GM18507 (cell line): ENCODE data around the gene IL5.

ENCODE experiments used
- DNase-seq: peaks from one replicate; pipeline ENCODE4 v3.0.0; 2011; ENCODE audit warnings: low read depth; ENCODE audit not compliant: insufficient read length; ENCODE audit errors: extremely low spot score
- FAIRE-seq: peaks from 2 replicates; lab custom pipeline; 2011; peaks lifted over from hg19 to GRCh38; lab: Jason Lieb, UNC

Gene IL5

GRCh38 chr5:132500931-132501628, 42.2 kb downstream of the IL5 start:
- DNase-seq (no peak), FAIRE-seq (peak; percentile 87)

GRCh38 chr5:132500244-132500930, 42.9 kb downstream of the IL5 start:
- FAIRE-seq (no peak), DNase-seq (no peak)

DNA sequence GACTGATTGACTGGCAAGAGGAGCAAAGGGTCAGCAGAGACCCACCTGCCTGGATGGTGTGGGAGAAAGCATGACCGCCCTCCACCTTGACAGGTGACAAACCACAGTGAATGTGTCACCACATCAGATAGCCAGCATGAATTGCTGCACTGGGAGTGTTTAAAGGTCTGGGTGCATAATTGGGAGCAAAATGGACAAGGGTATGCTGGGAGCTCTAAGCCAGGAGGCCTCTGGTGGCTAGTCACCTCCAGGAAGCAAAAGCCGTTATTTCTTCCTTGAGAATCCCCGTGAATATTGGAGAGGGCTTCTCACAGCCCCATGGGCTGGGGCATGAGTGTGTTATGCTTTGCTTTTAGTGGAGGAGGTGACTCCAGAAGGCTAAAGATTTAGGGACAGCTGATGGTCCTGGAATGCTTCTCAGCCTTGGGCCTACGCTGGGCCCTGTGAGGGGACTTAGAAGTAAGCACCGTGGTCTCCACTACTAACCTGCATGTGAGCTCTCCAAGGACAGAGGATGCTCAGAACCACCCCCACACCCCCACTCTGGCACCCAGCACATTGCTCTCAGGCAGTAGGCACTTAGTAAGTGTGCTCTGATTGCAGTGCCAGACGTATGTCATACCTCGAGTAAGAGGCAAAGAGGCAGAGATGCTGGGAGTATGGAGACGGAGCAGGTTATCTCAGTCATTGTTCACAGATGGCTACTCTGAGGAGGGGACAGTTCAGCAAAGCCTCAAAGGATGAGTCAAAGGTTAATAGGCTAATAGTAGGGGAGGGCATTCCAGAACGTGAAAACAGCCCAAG, 43.7 kb downstream of the IL5 start:
- FAIRE-seq (peak; percentile 69), DNase-seq (no peak)

- FAIRE-seq = no peak
These were observed 44.5 kb downstream of the IL5 start for GRCh38 chr5:132498686-132499271.

GRCh38 chr5:132498152-132498551, 45.2 kb downstream of the IL5 start:
- no peak for FAIRE-seq

More at GRCh38 chr5:132498686-132499271, 44.5 kb downstream of the IL5 start:
- no peak for DNase-seq

GRCh38 chr5:132497488-132497997, 45.8 kb downstream of the IL5 start:
- DNase-seq = no peak
- peak; percentile 33 for FAIRE-seq

More at GRCh38 chr5:132498152-132498551, 45.2 kb downstream of the IL5 start:
- DNase-seq = no peak

GRCh38 chr5:132496631-132497487, 46.5 kb downstream of the IL5 start:
- FAIRE-seq (peak; percentile 63), DNase-seq (peak; percentile 68)

DNA sequence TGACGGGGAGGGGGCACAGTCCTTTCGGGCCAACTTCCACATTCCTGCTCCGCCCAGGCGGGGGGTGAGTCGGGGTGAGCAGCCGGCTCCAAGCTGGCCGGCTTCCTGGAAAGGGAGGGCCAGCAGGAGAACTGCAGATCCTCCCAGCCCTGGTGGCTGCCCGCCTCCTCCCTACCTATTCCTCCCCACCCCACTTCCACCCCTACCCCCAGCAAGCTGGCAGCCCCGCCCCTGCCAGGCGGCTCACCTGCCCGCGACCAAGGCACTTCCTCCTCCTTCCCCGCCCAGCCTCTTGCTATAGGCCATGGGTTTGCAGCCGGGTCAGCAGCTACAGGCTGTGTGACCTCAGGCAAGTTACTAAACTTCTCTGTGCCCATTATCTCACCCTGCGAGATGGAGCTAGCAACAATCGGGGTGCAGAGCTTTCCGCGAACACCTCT, 47.1 kb downstream of the IL5 start:
- FAIRE-seq (peak; percentile 88), DNase-seq (no peak)

DNA sequence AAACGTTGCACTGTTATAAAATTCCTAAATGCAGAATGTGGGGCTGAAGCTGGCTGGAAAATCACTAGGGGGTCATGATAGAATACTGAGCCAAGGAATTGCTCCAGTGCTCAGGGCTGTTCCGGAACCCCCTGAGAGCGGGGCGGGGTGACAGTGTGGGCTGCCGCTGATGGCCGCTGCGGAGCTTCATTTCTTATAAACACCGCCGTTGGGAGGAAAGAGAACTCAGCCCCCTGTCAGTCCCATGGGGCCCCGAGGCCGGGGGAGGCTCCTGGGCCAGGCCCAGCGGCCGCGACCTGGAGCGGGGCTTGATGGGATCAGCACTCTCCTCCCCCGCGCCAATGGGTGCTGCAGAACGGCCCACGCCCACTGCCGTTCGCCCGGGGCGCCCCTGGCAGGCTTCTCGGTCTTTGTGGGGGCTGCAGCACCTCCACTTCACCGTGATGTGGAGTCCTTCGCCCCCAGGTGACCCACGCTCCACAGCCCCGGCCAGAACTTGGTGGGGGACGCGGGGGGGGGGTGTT, 47.6 kb downstream of the IL5 start:
- FAIRE-seq = peak; percentile 80
- DNase-seq = peak; percentile 58

- no peak for FAIRE-seq
- DNase-seq = no peak
These were observed 49.5 kb downstream of the IL5 start for GRCh38 chr5:132493821-132494220.

GRCh38 chr5:132493241-132493640, 50.1 kb downstream of the IL5 start:
- FAIRE-seq (no peak), DNase-seq (no peak)

- no peak for FAIRE-seq
These were observed 50.8 kb downstream of the IL5 start for GRCh38 chr5:132492386-132493125.

More at GRCh38 chr5:132492386-132493125, 50.8 kb downstream of the IL5 start:
- no peak for DNase-seq
